Kidney tubule cell (primary cell): ENCODE results near the gene NTNG2.

ENCODE experiments used
- DNase-seq: peaks from one replicate; pipeline ENCODE4 v3.0.0-alpha.2; 2018; ENCODE audit warnings: low spot score

The NTNG2 gene

DNA sequence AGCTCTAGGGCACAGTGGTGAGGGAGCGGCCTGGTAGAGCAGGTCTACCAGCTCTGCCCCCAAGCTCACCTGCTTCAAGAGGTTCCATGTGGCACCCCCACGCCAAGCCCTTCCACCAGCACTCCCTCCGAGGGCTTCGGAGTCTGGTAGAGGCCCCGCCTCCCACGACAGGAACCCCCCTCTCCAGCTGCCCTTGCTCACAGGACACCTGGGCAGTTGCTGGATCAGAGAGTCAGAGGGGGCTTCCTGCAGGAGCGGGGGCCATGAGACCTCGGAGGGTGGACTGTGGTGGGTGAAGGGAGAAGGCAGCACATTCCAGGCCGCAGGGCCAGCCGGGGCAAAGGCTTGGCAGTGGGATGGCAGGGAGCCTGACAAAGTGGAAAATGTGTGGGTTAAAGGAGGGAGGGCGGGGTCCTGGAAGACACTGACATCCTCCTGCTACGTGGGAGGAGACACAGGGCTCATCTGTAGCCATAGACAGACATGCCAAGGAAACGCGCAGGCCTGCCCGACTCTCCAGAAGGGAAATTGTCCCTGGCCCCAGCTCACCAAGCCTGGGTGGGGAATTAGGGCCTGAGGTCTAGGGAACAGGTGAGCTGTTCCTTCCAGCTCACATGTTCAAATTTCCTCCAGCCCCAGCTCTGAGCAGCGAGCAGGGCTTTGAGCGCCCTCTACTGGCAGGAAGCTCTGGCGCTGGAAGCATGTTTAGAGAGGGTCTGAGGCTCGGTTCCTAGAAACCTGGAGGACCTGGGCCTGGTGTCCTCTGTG is 74.2 kb downstream of the NTNG2 start:
- peak; percentile 71 for DNase-seq

DNA sequence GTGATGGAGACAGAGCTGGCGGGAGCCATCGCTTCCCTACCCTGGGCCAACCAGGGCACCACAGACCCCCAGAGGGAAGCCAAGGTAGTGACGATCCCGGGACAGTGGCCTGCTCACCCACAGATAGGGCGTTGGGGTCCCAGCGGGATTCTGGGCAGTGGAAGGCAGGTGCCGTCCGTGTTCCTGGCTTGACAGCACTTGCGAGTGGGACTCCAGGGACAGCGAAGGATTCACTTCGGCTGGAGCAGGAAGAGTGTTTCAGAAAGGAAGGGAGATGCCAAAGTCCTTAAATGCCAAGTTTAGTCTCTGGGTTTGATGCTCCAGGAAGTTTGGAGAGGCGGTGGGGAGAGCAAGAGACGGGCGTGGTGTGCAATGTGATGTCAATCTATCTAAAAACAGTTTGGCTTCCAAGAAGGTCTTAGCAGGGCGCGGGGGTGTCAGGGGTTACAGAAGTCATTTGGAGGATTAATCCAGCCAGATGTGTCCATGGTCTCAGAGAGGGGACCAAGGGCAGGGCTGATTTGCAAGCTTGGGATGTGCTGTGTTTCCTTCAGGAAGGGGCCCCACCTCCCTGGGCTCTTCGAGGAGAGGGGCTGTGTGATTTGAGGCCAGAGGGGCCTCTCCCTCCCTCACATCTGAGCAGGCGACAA is 74.9 kb downstream of the NTNG2 start:
- DNase-seq = no peak

- peak; percentile 49 for DNase-seq
Observed at GRCh38 chr9:132237481-132237880, 75.6 kb downstream of the NTNG2 start.

- peak; percentile 42 for DNase-seq
Observed at GRCh38 chr9:132238026-132238972, 76.4 kb downstream of the NTNG2 start.

- DNase-seq = peak; percentile 9
Observed at GRCh38 chr9:132238992-132239391, 77.1 kb downstream of the NTNG2 start.

DNA sequence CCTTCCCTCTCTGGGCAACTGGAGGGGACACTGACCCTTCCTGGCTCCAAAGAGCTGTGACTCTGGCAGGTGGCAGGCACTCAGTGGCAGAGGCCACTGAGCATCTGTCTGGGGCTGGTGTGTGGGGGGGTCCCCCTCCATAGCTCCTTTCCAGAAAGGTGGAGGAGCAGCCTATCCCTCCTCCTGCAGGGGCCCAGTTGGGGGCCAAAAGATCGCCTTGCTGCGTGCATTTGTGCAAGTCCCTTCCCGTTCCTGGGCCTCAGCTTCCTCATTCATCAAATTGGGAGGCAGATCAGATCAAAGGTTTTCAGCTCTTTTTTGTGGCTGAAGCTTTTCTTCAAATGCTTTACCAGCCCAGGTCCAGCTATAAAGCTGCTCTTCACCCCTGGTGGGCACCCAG is 77.7 kb downstream of the NTNG2 start:
- no peak for DNase-seq

DNA sequence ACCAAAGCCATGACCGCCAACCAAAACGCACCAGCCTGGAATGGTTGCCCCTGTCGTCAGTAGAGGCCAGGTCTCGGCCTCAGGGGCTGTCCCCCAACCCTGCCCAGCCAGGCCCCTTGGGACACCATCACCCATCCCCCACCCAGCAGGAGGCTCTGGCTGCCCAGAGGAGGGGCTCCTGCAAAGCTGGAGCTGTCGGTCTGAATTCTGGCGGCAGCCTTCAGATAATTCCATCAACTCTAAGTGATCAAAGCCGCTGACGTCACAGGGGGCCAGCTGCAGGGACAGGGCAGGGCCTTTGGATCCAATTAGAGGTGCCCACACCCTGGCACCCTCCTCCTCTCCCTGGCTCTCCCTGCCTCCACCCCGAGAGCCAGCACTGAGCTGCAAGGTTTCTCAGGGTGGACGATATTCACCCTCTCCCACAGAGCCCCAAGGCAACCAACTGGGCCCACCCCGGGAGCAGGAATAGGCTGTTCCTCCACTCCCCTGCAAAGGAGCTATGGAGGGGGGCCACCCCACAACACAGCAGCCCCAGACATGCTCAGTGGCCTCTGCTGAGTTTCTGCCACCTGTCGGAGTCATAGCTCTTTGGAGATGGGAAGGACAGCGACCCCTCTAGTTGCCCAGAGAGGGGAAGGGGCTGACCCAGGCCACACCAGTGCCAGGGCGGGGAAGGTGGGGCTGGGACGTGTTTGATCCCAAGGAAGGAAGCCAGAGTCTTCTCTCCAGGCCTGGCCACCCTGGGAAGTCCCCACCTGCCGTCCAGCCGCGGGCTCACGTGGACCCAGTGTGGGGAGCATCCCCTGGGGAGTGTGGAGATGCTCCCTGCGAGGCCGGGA is 78.4 kb downstream of the NTNG2 start:
- no peak for DNase-seq

DNA sequence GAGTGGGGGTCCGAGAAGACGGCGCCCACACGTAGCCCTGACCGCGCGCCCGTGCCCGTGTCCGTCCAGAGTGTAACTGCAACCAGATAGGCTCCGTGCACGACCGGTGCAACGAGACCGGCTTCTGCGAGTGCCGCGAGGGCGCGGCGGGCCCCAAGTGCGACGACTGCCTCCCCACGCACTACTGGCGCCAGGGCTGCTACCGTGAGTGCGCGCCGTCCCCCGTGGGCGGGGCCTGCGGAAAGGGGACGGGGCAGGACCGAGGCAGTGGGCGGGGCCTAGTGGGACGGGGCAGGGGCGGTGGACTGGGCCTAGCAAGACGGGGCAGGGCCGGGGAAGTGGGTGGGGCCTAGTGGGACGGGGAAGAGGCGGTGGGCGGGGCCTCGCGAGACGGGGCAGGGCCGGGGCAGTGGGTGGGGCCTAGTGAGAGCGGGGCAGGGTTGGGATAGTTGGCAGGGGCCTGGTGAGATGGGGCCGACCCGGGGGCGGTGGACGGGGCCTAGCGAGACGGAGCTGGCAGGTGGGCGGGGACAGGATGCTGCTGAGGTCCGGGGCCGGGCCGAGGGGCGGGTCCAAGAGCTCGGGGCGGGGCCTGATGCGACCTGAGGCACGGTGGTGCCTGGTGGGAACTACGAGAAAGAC is 79.1 kb downstream of the NTNG2 start:
- peak; percentile 79 for DNase-seq

- DNase-seq = no peak
Observed at GRCh38 chr9:132241483-132241839, 79.6 kb downstream of the NTNG2 start.

- DNase-seq = no peak
Observed at GRCh38 chr9:132241840-132242620, 80.2 kb downstream of the NTNG2 start.

GRCh38 chr9:132242621-132243155 is 80.8 kb downstream of the NTNG2 start:
- no peak for DNase-seq

DNA sequence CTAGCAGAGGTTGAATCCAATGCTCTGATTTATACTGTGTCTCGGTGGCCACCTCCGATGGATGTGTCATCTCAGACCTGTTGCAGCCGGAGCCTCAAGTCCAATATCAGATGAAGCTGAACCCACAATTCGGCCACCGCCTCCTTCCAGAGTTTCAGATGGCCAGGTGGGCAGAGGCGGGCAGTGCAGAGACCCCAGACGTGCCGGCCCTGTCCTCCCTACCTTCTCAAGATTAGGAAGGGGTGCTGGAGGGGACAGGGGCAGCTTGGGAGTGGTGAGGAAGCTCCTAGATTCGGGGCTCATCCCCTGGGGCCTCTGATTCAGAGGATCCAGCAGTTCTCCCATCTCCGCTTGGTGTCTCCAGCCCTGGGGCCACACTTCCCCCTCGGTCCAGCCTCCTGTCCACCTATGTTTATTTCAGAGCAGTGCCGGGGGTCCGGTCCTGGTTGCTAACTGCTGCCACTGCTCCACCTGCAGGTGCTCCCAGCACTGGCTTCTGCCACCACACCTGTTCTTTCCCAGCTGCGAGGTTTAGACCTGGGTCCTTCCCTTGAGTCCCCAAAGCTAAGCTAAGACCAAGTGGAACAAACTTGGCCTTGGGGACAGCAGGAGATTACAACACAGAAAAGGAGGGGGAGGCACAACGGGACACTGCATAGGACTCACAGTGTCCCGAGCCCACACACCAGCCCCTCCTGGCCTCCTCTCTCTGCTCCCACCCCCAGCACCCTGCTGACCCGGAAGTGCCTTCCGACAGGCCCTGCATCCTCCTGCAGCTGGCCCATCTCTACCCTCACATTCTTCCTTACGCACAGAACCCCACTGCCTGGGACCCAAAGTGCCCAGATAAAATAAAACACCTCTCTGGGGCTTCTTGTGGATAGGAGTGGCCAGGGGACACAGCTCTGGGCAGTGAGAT is 81.6 kb downstream of the NTNG2 start:
- DNase-seq = no peak

DNA sequence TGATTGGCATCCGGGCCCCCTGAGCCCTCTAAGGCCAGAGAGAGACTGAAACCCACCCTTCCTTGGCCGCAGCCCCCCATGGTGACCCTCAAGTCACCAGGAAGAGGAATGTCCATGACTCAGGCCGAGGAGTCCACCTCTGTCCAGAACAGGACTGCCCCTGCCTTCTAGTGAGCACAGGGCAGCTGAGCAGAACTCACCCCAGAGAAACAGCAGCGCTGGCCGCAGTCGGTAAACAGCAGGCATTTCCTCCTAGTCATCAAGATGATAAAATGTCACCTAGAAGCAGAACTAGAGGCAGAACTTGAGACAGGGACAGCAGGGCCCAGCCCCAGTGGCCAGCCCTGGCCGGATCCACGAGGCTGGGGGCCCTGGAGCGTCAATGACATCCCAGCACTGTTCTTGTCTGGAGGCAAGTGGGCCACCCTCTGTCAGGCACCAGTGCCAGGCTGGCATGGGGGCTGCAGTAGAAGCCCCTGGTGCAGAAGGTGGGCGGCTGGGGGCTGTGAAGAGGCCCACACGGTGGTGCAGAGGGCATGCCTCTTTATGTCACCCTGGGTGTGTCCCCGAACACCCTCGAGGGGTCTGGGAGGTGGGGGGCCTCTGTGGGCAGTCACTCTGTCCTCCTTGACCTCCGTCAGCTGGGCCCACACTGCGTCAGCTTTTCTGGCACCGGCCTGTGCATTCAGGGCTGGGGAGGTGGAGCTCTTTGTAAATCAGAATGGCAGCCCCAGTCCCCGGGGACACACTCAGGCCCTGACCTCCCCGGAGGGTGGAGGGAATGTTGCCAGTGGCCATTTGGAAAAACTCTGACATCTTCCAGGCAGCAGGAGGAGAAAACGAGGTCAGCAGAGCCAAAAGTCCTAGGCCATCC is 83.0 kb downstream of the NTNG2 start:
- peak; percentile 13 for DNase-seq

DNA sequence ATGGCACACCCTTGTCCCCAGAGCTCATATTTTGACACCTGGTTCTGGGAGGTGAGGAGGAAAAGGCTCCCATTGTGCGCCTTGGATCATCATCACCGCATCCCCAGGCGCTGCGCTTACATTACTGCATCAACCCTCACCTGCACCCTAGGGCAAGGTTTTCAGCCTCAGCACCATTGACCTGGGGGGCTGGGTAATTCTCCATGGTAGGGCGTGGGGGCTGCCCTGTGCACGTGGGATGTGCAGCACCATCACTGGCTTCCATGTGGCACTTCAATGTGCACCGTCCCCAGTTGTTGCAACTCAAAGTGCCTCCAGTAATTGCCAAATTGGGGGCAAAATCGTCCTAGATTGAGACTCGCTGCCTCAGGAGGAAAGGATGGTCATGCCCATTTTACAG is 83.6 kb downstream of the NTNG2 start:
- no peak for DNase-seq

DNA sequence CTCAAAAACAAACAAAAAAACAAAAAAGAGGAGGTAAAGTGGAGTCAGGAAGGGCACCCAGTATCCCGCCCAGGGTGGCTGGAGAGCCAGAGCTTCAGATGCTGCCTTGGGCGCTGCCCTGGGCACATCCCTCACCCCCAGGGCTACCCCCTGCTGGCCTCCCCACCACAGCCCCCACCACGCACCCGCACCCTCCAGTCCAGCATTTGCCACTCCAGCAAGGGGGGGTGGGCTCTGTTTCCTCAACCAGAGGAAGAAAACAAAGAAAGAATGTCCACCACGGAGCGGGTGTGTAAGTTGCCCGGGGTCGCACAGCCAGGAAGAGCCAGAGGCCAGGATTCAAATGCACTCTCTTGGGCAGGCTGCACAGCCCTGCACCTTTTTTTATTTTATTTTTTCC is 86.1 kb downstream of the NTNG2 start:
- DNase-seq = no peak

GRCh38 chr9:132249123-132249522 is 87.3 kb downstream of the NTNG2 start:
- no peak for DNase-seq

DNA sequence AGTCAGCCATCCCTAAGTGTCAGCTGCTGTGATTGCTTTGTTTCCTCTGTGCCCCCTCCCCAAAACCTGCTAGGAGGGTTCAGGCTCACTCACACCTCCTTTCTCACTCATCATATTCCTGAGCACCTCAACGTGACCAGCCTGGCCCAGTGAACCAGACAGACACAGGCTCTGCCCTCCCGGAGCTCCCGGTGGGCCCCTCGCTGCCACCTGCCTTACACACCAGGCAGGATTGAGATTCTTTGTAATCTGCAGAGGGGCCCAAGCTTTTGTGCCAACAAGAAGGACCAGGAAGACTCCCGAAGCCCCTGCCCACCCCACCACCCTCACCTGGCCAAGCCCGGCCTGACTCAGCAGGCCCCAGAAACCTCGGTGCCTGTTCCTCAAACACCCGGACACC is 87.8 kb downstream of the NTNG2 start:
- DNase-seq = no peak
